IPS-18a (cell line): ENCODE data around the gene STK40.

Source experiments
- H3K27ac ChIP-seq: one replicate; pipeline ENCODE4 v1.5.1; 2013; ENCODE audit warnings: low read length
- H3K27me3 ChIP-seq: one replicate; pipeline ENCODE4 v1.6.1; 2013; ENCODE audit warnings: mild to moderate bottlenecking, low read length; ENCODE audit not compliant: control insufficient read depth, insufficient read depth
- H3K36me3 ChIP-seq: one replicate; pipeline ENCODE4 v1.6.1; 2013; ENCODE audit warnings: low read depth, low read length; ENCODE audit not compliant: control insufficient read depth
- H3K4me1 ChIP-seq: one replicate; pipeline ENCODE4 v1.6.1; 2013; ENCODE audit warnings: low read depth, low read length; ENCODE audit not compliant: control insufficient read depth
- H3K4me3 ChIP-seq: one replicate; pipeline ENCODE4 v1.5.1; 2013; ENCODE audit warnings: low read length
- H3K9ac ChIP-seq: one replicate; pipeline ENCODE4 v1.6.1; 2013; ENCODE audit warnings: mild to moderate bottlenecking, low read length, moderate library complexity
- H3K9me3 ChIP-seq: one replicate; pipeline ENCODE4 v1.6.1; 2013; ENCODE audit warnings: low read depth, low read length; ENCODE audit not compliant: control insufficient read depth

Gene STK40

DNA sequence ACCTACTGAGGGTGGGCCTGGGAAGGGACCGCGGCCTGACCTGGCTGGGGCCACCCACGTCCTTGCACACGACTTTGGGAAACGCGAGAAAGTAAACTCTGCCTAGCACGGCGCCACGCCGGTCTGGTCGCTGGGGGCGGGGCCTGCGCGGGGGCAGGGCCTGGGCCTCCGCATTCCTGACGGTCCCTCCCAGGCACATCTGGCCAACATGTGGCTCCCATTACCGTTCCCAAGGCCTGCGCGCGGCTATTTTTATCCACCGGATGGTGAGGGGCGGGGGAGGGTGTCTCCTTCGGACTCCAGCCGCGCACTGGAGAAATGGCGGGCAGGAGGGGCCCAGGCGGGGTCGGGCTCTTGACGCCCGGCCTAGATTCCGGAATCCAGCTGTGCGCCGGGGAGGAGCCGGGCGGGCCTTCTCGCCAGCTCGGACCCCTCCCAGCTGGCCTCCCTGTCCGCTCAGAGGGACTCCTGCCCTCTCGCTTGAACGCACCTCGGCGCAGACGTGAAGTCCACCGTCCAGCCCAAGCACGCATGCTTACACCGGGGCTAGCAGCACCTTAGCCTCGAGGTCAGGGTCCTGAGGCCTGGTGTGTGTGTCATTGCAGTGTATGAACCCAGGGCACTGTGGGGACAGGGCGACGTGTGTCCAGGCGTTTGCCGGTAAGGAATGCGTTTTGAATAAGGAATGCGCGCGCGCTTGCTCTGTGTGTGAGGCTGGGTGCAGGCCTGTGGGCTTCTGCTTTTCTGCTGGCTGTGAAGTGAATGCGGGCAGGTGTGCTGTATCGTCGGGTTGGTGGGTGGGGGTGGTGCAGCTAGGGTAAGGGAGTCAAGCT is 64.4 kb downstream of the STK40 start:
- H3K4me1 ChIP-seq: peaks cover 8% of the 10 kb centered on the region
- no peaks in the 10 kb centered on the region for H3K9me3 ChIP-seq
- H3K4me3 ChIP-seq: peak overlapping the region; percentile 67
- peaks cover 63% of the 10 kb centered on the region for H3K27me3 ChIP-seq
- H3K9ac ChIP-seq: peak overlapping the region; percentile 28
- H3K27ac ChIP-seq: no peak overlapping the region
- H3K36me3 ChIP-seq: no peaks in the 10 kb centered on the region

DNA sequence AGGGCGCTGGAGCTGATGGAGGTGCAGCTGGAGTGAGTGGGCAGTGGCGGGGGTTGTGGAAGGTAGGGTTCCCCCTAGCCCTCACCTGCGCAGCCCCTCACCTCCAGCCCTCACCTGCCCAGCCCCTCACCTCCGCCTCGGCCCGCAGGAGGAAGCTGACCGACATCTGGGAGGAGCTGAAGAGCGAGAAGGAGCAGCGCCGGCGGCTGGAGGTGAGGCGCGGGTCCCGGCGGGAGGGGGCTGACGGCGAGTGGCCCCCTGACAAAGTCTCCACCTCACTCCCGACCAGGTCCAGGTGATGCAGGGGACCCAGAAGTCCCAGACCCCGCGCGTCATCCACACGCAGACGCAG is 65.0 kb downstream of the STK40 start:
- Histone ChIP-seq H3K9me3 (no peaks in the 10 kb centered on the region), H3K9ac (no peak overlapping the region), H3K27me3 (peaks cover 61% of the 10 kb centered on the region), H3K4me1 (peaks cover 8% of the 10 kb centered on the region), H3K27ac (no peak overlapping the region), H3K36me3 (no peaks in the 10 kb centered on the region), H3K4me3 (peak overlapping the region; percentile 67)

DNA sequence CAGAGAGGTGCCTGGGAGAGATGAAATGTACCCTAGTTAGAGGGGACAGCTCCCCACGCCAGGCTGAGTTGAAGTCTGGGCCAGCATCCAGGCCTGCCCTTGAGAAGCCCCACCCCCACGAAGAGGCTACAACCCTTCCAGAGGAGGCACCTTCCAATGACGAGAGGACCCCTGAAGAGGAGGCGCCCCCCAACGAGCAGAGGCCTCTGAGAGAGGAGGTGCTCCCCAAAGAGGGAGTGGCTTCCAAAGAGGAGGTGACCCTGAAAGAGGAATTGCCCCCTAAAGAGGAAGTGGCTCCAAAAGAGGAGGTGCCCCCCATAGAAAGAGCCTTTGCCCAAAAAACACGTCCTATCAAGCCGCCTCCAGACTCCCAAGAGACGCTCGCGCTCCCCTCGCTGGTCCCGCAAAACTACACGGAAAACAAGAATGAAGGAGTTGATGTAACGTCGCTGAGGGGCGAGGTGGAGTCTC is 65.4 kb downstream of the STK40 start:
- Histone ChIP-seq H3K27ac (no peak overlapping the region), H3K4me1 (peaks cover 8% of the 10 kb centered on the region), H3K27me3 (peaks cover 57% of the 10 kb centered on the region), H3K4me3 (peak overlapping the region; percentile 67), H3K9ac (no peak overlapping the region), H3K36me3 (no peaks in the 10 kb centered on the region), H3K9me3 (no peaks in the 10 kb centered on the region)

DNA sequence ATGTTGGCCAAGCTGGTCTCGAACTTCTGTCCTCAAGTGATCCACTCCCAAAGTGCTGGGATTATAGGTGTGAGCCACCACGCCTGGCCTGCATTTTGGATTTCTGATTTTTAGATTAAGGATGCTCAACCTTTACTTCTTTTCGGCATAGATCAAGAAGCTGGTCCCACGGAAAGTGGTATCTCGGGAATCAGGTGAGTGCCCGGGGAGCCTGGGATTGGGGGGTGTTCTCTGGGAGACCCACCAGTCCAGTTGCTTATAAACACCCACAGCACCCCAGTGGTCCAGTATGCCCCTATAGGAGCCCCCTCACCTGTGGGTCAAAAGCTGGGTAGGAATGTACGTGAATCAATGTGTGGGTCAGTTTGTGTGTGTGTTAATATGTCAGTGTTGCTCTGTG is 76.3 kb downstream of the STK40 start:
- H3K4me1 ChIP-seq: peaks cover 10% of the 10 kb centered on the region
- H3K27ac ChIP-seq: no peak overlapping the region
- H3K9me3 ChIP-seq: no peaks in the 10 kb centered on the region
- no peak overlapping the region for H3K4me3 ChIP-seq
- peaks cover 6% of the 10 kb centered on the region for H3K36me3 ChIP-seq
- H3K9ac ChIP-seq: no peak overlapping the region
- H3K27me3 ChIP-seq: peaks cover 5% of the 10 kb centered on the region

DNA sequence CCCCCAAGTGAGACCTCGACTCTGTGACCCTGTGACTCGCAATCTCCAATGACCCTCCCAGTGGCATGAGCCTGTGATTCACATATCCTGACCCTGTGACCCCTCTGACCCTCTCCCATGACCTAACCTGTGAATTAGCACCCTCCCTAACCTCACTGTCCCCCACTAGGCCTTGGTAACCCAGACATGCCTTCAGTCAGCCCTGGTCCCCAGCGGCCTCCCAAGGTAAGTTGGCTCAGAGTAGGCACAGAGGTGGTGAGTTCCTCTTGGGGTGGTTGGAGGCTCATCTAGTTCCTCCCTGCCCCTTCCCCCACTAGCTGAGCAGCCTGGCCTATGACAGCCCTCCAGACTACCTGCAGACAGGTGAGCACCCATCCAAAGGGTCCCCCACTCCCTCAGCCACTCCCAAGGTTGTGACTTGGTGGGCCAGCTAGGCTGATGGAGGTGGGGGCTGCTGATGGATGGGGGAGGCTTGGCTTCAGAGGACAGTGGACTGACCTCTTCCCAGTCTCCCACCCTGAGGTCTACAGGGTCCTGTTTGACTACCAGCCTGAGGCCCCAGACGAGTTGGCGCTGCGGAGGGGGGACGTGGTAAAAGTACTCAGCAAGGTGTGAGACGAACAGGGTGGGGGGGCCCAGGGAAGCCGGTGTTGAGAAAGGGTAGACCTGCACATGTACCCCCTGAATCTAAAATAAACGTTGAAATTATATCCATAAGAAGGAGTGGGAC is 78.0 kb downstream of the STK40 start:
- Histone ChIP-seq H3K9me3 (no peaks in the 10 kb centered on the region), H3K9ac (peak overlapping the region; percentile 67), H3K4me1 (peaks cover 10% of the 10 kb centered on the region), H3K27me3 (peaks cover 5% of the 10 kb centered on the region), H3K36me3 (peaks cover 19% of the 10 kb centered on the region), H3K27ac (no peak overlapping the region), H3K4me3 (peak overlapping the region; percentile 91)

DNA sequence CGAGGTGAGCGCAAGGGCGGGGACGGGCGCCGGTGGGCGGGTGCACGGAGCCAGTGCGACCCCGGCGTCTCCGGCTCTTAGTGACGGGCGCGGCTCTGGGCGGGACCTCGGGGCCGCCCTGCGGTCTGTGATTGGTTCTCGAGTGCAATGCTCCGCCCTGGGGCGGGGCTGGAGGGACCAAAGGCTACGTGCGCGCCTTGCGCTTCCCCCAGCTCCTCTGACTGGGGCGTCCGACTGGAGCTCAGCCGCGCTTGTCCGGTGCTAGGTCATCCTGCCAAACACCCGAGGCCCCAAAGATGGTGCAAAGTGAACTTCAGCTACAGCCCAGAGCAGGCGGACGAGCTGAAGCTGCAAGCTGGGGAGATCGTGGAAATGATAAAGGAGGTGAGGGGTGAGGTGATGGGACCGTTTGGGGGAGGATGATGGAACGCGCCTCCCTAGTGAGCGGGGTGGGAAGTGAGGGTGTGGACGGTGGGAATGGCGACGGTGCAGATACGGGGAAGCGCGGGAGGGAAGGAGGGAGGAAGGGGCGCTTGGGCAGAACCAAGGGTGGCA is 78.7 kb downstream of the STK40 start:
- Histone ChIP-seq H3K4me1 (peaks cover 10% of the 10 kb centered on the region), H3K9me3 (no peaks in the 10 kb centered on the region), H3K36me3 (peaks cover 27% of the 10 kb centered on the region), H3K9ac (peak overlapping the region; percentile 67), H3K4me3 (peak overlapping the region; percentile 91), H3K27me3 (peaks cover 5% of the 10 kb centered on the region), H3K27ac (no peak overlapping the region)

DNA sequence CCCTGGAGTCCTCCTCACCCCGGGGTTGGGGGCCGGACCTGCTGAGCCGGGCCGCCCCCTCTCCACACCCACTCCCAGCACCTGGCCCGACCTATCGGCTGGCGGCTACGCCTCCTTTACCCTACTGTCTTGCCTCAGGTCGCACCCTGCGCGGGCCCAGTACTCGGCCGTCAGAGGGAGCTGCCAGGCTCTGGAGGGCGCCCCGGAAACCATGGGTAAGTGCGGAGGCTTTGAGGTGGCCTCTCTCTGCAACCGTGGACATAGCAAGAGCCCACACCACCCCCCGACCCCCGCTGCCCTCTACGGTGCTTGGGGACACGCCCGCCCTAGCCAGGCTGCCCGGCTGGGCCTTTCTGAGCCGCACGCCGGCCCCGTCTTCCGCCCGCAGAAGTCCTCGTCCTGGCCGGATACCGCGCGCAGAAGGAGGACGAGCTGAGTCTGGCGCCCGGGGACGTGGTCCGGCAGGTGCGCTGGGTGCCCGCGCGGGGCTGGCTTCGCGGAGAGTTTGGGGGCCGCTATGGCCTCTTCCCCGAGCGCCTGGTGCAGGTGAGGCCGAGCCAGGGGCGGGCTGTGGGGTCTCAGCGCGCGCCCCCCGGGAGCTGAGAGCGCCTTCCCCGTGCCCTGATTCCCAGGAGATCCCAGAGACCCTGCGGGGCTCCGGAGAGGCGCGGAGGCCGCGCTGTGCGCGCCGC is 79.4 kb downstream of the STK40 start, which contains the start of gene SH3D21:
TSS of gene SH3D21 (plus strand) at position 159 of the 692 bp plus-strand sequence. CDS start at position 212, 53 bp downstream.
- peak within 1 kb of the TSS; percentile 91 for H3K4me3 ChIP-seq
- peaks cover 10% of the 10 kb centered on the region for H3K4me1 ChIP-seq
- peaks cover 33% of the 10 kb centered on the region for H3K36me3 ChIP-seq
- peaks cover 5% of the 10 kb centered on the region for H3K27me3 ChIP-seq
- H3K9ac ChIP-seq: peak within 1 kb of the TSS; percentile 67
- no peaks in the 10 kb centered on the region for H3K9me3 ChIP-seq
- no peak within 1 kb of the TSS for H3K27ac ChIP-seq

DNA sequence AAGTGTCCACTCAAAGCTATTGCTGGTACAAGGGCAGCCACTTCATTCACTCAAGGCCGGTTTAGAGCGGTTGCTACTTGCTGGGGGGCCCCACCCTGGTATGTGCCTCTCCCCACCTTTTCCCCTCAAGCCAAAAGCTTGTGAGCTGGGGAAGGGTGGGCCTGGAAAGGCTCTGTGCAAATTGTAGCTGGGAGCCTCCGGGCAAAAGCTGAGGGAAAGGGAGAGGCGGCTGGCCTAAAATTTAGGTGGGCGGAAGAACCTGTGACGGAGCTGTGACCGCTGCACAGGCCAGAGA is 79.9 kb downstream of the STK40 start:
- Histone ChIP-seq H3K27me3 (peaks cover 5% of the 10 kb centered on the region), H3K36me3 (peaks cover 38% of the 10 kb centered on the region), H3K9me3 (no peaks in the 10 kb centered on the region), H3K4me3 (peak overlapping the region; percentile 91), H3K9ac (peak overlapping the region; percentile 27), H3K27ac (no peak overlapping the region), H3K4me1 (peaks cover 10% of the 10 kb centered on the region)

DNA sequence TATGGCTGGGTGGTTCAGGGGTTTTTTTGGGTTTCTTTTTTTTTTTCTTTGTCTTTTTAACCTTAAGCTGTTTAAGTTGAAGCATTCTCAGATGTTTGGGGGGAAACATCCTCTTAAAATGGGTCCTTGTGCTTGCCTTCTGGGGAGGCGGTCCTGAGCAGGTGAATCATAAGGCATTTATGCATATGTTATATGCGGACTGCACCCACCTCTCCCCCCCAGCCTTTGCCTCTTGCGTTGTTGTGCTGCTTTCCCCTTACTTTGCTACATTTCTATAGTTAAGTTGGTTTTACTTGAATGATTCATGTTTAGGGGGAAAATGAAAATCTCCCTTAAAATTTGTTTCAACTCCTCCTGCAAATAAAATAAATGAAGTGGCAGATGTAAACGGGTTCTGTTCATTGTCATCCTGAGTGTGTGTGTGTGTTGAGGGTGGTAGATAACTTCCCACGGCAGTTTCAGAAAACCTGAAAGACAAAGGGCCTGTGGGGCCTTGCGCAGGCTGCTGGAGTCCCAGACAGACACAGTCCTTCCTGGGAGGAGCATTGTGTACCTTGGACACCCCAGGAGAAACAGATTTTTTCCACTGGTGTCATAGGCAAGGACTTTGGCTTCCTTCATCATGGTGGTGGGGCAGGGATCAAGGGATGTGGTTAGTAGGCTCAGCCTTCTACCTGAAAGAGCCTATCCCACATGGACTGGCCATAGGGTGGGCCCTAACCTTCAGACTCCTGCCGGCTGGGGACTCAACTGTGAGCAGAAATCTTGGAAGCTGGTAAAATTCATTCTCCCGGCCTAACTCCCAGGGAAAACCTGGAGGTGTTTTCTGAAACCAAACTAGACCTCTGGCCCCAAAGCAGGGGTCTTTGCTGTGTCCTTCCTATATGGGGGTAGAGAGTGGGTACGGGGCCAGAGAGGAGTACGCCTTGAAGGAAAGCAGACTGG is 80.5 kb downstream of the STK40 start:
- Histone ChIP-seq H3K4me1 (peaks cover 10% of the 10 kb centered on the region), H3K9ac (peak overlapping the region; percentile 27), H3K36me3 (peaks cover 44% of the 10 kb centered on the region), H3K27ac (no peak overlapping the region), H3K27me3 (peaks cover 5% of the 10 kb centered on the region), H3K4me3 (peak overlapping the region; percentile 91), H3K9me3 (no peaks in the 10 kb centered on the region)

DNA sequence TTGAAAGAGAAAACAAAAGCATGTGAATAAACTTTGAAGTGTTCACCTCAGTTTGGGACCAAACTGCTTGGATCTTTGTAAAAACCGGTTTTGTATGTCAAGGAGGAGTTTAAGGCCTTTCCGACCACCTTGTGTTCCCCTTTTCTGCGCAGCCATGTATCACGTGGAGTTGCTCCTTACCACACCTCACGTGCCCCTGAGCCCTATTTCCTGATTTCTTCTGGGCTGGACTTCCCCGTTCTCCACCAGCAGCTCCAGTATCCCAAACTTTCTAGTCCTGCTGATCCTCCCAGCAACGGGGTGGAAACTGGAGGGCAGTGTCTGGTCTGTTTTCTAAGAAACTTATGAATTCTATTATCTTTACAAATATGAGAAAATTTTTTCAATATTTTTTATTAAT is 81.2 kb downstream of the STK40 start:
- Histone ChIP-seq H3K9ac (no peak overlapping the region), H3K27ac (no peak overlapping the region), H3K9me3 (no peaks in the 10 kb centered on the region), H3K36me3 (peaks cover 48% of the 10 kb centered on the region), H3K4me3 (no peak overlapping the region), H3K4me1 (peaks cover 10% of the 10 kb centered on the region), H3K27me3 (peaks cover 5% of the 10 kb centered on the region)
